IMR-90 (cell line): Measurements from ENCODE around the gene USP25. TPM values are rescaled to one million over a fixed set of nuclear protein-coding genes. Genes with fewer than 3 reads are reported as not detected.
A peak's percentile ranks its signal among the peaks of the same experiment; 100 is the strongest.

Experiments used
- CHD1 ChIP-seq: IDR thresholded peaks from 2 replicates; pipeline ENCODE4 v1.6.1; 2012; ENCODE audit warnings: low read depth, low read length, improper control_type of control experiment
- CTCF ChIP-seq: conservative IDR thresholded peaks from 2 replicates; pipeline ENCODE4 v1.5.1; 2012; ENCODE audit warnings: mild to moderate bottlenecking, low read depth, low read length, improper control_type of control experiment
- RFX5 ChIP-seq: IDR thresholded peaks from 2 replicates; pipeline ENCODE4 v1.8.0; 2012; ENCODE audit warnings: low read depth, mild to moderate bottlenecking, low read length, moderate library complexity
- polyA plus RNA-seq, 3 experiments: library from polyadenylated mRNA; depleted of rRNA; stranded (reverse); fragments of >200 nt; gene quantifications; 2 replicates each; pipeline ENCODE4 v1.2.3, GENCODE V29; 2012; ENCODE audit warnings: low replicate concordance in 1 of 3
- total RNA-seq: library from RNA; depleted of rRNA; stranded (reverse); fragments of >200 nt; gene quantifications from 2 replicates; pipeline ENCODE4 v1.2.3, GENCODE V29; 2012

USP25 gene
- total and polyA plus RNA-seq, 2 of the 4 experiments (the other 2 are of a cell fraction), result 9.3 to 23.3 TPM

GRCh38 chr21:15729674-15730483 is at the start of gene USP25 (continued):
- peak; percentile 47 for TF ChIP-seq CTCF
- no peak for TF ChIP-seq RFX5
- no peak for TF ChIP-seq CHD1
